NOMO-1 treated with dmso at 0.1 percent for 144 hours (cell line): ENCODE measurements around the gene RARRES1.

Experiments used
- DNase-seq: peaks from one replicate; lab custom pipeline; 2025; ENCODE audit not compliant: unreplicated experiment; lab: John Stamatoyannopoulos, UW

RARRES1 gene, protein sequence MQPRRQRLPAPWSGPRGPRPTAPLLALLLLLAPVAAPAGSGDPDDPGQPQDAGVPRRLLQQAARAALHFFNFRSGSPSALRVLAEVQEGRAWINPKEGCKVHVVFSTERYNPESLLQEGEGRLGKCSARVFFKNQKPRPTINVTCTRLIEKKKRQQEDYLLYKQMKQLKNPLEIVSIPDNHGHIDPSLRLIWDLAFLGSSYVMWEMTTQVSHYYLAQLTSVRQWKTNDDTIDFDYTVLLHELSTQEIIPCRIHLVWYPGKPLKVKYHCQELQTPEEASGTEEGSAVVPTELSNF

DNA sequence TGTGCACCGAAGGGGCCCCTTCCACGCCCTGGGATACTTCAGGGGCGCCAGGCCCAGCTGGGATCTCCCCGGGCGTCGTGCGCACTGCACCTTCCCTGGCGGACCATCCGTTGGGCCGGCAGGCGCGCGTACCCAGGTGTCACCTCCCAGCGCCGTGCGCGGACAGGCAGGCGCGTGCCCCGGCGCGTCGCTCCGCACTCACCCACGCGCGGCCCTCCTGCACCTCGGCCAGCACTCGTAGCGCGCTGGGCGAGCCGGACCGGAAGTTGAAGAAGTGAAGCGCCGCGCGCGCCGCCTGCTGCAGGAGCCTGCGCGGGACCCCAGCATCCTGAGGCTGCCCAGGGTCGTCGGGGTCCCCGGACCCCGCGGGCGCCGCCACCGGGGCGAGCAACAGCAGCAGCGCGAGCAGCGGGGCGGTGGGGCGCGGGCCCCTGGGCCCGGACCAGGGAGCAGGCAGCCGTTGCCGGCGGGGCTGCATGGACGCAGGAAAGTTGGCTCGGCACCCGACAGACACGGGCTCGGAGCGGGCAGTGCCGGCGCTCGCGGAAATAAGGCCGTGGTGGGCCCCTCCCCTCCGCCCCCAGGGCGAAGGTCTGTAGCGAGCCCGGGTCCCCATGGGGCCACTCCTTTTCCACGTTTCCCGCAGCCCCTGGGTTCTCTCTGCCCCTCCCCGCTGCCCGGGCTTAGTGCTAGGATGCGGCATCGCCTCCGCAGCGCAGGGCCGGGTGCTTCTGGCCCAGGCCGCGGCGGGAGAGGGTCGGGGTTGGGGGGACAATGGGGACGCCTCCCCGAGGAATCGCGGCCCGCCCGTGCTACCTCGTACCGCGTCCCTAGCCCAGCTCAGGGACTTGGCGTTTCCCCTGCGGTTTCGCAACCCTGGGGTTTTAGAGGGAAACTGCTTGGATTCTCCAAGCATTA lies at the start of gene RARRES1:
Gene RARRES1, minus strand, starts transcription at position 520 of the 918 bp plus-strand sequence. Its CDS starts 42 bp downstream, at position 478.
- peak; percentile 21 for DNase-seq

- DNase-seq, result no peak
Observed at GRCh38 chr3:158781849-158782248, 49.6 kb upstream of the RARRES1 start.

DNA sequence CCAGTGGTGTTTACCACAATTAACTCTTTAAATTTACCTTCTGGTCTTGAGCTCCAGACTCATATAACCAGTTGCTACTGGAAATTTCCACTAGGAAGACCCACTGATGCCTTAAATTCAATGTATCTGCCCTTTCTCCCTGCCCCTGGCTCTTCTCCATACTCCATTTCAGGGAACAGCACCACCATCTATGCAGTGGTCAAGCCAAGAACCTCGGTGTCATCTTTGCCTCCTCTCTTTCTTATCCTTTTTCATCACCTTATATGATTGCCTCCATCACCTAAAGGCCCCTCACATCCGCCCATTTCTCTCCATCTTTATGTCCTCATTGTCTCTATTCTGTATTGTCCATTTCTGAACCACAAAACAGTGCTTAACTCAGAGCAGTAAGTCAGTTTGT lies 48.9 kb upstream of the RARRES1 start:
- no peak for DNase-seq

GRCh38 chr3:158780766-158781165 lies 48.5 kb upstream of the RARRES1 start:
- DNase-seq, result no peak

- DNase-seq, result no peak
Observed at GRCh38 chr3:158777161-158777873, 45.1 kb upstream of the RARRES1 start.

DNA sequence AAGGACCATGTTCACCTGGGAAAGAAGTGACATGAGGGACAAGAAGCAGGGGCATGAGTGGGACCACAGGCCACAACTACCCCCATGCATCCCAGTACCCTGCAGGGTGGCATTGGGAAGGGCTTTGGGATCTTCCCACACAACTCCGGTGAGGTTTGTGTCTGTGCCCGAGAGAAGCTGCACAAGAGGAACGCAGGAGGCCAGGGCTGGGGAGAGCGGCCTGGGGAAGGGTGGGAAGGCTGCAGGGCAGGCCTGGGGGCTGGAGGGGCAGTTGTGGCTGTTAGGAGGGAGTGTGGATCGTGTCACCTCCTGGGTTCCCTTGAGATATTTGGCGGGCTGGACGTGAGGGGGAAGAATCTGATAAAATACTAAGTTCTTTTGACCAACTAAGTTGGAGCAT lies 44.3 kb upstream of the RARRES1 start:
- no peak for DNase-seq

DNA sequence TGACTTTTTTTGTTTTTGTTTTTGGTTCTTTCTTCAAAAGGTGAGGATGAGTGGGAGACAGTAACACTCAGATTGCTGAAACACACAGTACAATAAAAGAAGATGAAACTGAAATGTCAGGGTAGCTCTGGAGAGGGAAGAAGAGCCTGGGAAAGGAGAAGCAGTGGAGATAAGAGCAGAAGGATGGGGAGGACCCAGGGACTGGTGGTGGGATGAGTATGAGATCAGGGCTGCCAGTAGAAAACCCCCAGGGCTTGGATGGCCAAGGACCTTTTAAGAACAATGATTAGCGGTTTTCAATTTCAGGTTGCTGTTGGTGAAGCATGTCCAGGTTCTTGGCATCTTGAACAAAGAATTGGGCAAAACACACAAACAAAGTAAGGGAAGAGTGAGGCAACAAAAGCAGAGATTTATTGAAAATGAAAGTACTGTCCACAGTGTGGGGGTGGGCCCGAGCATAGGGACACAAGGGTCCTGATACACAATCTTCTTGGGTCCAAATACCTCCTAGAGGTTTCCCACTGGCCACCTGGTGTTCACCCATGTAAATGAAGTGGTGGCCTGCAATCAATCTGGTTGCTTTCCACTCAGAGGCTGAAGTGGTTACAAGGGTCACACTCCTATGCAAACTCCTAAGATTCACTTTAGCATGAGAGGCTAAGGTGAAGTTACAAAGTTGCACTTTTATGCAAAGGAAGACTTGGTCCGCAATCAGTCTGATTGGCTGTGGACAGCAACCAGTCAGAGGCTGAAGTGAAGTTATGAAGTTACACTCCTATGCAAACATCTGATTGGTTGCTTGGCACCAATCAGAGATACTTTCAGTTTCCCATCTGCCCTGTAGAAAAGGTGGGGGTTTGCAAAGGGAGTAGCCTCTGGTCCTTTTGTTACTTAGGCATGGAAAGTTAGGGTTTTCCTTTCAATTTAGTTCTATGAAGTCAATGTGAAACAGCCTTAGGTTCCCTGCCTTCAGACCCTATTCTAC lies 43.5 kb upstream of the RARRES1 start:
- DNase-seq, result no peak

DNA sequence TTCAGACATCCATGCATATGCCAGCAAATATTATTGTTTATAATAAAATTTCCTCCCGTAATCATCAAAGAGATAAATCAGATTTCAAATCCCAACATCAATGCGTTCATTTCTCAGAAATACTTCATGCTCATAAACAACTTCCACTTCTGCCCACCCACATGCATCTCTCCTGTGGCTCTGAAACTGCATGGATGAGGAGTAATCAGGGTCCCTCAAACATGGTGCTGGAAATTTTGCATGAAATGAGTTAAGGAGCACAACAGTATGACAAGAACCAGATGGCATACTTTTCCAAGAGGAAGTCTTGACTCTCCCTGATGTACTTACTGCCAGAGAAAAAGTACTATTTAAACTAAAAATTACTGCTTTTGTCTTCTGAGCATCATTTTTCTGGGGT lies 42.7 kb upstream of the RARRES1 start:
- no peak for DNase-seq

DNA sequence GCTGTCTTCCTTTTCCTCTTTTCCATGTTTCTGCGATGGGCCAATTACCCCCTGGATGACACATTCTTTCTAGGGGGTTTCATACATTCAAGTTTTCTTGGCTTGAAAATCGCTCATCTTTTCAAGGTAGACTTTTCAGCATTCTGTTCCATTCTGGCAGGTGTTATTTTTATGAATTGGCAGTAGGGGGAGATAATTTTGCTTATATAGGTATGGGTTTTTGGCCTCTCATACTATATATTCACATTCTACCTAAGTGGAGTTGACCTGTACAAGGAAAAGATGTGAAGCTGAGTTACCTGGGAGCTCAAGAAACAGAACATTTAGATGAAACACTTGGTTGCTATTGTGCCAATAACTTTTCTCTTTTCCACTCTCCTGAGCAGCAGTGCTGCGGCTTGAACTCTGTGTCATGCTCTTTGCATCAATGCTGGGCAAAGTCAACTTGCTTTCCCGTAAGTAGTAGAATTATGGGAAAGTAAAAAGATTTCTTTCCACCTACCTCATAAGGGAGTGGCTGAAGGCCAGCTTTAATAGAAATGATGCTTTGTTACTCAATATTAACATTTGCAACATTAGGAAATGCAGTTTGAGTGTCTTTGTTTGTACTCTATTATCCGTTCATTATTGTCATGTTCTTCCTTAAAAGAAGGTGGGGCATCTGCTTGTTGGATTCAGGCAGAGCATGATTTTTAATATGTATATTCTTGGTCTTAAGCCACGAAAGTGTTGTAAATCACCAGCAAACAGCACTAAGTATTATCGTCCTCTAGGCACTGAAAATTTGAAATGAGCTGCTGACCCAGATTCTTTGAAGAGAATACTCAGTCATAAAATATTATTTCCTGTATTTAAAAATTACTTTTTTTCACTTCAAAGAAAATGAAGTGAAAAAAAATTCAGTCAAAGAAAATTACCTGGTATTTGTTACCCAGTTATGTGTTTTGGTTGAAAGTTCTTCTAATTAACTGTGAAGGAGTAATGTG lies 41.9 kb upstream of the RARRES1 start:
- DNase-seq, result no peak

- no peak for DNase-seq
Observed at GRCh38 chr3:158773166-158773565, 40.9 kb upstream of the RARRES1 start.

DNA sequence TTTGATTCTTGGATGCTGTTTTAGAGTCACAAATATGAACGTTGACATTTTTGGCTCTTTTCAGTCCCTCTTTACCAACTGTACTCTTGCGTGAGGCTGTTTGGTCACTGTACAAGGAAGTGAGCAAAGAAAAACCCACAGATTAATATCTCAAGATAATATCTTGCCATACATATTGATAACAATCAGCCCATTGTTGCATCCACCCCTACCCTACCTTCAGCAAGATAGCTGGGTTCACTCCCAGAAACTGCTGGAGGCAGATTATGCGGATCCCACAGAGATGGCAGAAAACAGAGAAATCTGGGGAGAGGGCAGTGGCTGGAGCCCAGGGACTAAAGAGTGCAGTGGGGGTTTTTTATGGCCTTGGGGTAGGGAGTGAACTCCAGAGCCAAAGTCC lies 39.7 kb upstream of the RARRES1 start:
- no peak for DNase-seq

GRCh38 chr3:158771577-158771976 lies 39.3 kb upstream of the RARRES1 start:
- DNase-seq, result no peak

- no peak for DNase-seq
Observed at GRCh38 chr3:158770741-158771350, 38.6 kb upstream of the RARRES1 start.

DNA sequence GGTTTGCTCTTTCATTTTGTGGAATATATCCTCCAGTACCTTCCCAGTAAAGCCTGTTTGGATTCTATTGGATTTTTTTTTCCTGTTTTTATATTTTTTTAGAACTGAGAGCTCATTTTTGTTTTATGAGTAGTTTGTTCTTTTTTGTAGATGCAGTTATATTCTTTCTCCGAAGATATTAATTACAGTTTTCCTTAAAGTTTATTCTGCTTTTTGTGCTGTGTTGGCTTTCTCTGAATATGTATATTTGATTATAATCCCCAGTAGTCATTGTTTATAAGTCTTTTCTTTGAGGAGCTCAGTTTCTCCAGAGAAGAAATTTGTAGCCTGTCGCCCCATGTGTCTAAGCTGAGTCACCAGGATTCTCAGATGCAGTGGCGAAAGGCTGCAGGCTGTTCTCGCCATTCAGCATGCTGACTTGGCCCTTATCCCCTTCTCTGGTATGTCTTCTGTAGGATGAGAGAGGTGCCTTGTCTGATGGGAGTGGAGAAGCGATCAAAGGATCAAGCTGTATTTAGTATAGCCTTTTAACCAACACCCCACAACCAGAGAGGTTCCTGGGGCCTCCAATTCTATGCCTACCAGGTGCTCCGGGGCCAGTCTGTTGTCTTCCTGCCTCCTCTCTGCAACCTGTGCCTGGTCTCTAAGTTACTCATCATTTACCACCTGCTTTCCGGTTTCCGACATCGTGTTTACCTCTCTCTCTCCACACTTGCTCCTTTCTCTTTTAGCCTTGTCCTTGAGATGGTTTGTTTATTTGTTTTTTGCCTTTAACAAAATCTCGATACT lies 37.9 kb upstream of the RARRES1 start:
- DNase-seq, result no peak

GRCh38 chr3:158769549-158769948 lies 37.3 kb upstream of the RARRES1 start:
- DNase-seq, result no peak

DNA sequence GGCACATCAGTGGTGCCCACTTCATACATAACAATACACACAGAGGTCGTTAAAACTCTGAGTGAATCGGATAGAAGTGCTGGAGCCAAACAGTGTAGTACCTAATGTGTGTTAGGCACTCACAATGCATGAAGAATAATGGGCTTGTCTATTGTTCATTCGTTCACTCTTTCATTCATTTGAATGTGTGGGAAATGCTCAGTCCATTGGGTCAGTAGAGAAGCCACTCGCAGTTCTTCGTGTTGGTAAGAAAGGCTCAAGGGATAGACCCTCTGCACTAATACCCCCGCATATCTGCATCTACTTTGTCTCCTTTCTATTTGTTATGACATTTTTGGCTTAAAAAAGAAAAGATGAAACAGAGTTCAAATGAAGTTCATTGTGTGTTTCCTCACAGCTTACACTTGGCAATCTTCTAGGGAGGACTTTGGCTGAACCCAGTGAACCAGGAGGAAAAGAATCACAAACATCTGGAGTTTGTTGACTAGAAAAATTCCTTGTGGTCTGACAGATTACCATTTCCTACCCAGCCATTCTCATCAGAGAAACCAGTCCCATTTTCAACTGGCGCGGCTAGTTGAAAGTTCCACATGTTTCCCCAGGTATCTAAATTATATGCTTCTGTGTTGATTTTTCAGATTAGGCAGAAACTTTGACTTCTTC lies 36.8 kb upstream of the RARRES1 start:
- DNase-seq, result no peak

DNA sequence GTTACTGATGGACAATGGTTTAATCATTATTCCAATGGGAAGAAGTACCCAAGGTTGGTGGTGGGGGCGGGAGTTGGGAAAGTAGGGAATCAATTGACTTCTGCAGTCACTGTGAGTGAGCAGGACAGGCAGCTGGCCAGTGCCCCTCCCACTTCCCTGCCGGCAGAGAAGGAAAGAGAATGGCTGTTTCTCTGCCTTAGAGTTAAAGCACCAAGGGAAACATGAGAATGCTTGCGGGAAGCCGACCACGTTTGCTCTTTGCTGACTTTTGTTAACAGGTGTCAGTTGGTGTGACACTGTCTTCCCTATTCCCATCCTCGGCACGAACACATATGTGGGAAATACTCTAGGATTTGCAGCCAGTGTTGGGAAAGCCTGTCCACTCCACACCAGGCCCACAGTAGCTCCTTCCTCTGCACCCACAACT lies 36.1 kb upstream of the RARRES1 start:
- DNase-seq, result no peak
